Hematopoietic multipotent progenitor cell treated with erythropoietin and hydrocortisone succinate and interleukin-3 and kit ligand, for 15 days (in vitro differentiated cells): Measurements from ENCODE around the gene ERCC6L2.

Experiments used
- DNase-seq: peaks from one replicate; pipeline ENCODE4 v3.0.0-alpha.2; 2015; ENCODE audit warnings: low spot score

Gene ERCC6L2

DNA sequence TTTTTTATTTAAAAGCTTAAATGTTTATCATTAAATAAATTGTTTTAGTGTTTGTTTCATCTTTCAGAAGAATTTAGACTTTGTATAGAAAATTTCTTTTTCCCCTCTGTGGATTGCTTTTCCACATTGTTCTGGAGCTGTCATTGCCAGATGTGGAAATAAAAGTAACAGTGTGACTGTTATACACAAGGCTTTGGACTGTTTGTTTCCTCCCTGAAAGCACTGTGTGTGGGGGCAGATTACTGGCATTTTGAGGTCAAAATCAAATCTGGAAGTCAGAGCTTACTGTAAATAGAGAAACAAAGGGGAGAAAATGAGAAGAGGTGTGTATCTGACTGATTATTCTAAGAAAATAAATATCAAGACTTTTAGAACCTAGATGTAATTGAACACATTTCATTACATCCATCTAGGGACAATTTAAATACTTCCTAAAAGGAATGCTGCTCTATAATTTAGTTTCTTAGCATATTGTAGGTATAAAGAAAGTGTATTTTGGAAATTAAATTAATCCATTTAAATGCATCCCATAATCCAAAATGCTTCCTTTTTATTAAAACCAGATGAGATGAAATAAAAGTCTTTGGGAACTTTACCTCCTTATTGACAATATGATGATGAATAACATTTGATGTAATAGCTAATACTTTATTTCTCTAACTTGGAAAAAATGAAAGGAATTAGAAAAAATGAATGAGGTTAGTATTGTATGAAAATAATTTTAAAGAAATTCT is 51.9 kb downstream of the ERCC6L2 start:
- DNase-seq, result no peak

GRCh38 chr9:95930277-95930676 is 54.8 kb downstream of the ERCC6L2 start:
- no peak for DNase-seq

GRCh38 chr9:95935861-95936578 is 60.5 kb downstream of the ERCC6L2 start:
- DNase-seq, result no peak

GRCh38 chr9:95936579-95937075 is 61.1 kb downstream of the ERCC6L2 start:
- no peak for DNase-seq

- no peak for DNase-seq
These were observed 61.6 kb downstream of the ERCC6L2 start for GRCh38 chr9:95937131-95937530.

DNA sequence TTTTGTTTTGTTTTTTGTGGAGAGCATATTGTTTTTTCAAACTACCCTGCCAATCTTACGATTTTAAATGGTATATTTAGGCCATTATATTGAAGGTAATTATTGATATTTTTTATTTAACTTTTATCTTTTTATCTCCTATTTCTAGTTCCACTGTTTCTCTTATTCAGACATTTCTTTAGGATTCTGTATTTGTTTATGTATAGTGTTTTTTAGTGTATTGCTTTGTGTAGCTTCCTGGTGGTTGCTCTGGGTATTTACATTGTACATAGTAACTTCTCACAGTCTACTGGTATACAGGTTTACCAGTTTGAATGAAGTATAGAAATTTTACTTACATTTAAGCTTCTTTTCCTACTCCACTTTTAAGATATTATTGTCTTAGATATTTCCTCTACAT is 63.2 kb downstream of the ERCC6L2 start:
- no peak for DNase-seq

GRCh38 chr9:95939472-95939871 is 64.0 kb downstream of the ERCC6L2 start:
- DNase-seq, result no peak

DNA sequence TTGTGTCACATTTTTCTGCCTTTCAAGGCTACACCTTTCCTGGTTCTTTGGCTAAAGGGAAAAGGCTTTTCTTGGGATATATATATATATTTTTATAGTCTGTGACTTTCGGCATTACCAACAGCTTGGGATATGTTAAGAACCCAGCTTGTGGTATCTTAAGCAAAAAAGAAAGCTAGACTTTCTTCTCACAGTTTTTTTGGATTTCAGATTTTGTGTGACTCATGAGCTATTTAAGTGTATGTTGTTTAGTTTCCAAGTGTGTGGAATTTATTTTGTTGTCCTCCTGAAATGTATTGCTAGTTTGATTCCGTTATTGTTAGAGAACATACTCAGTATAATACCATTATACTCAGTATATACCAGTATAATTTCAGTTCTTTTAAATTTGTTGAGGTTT is 64.8 kb downstream of the ERCC6L2 start:
- DNase-seq, result no peak

DNA sequence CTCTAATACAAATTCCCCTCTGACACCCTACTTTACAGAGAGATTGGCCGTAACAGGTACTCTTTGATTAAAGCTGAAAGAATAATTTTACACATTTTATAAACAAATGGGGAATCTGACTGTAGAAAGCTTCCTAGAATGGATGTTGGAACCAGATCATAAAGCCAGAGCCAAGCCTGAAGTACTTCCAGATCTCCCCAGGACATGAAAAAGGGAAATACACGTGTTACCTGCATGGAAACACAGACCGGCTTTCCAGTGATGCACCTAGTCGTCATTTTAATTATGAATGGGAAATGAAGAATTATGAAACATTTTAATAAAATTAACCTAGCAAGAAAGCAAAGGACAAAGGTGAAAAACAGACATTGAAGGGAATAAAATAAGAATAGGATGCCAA is 66.5 kb downstream of the ERCC6L2 start:
- DNase-seq, result no peak

DNA sequence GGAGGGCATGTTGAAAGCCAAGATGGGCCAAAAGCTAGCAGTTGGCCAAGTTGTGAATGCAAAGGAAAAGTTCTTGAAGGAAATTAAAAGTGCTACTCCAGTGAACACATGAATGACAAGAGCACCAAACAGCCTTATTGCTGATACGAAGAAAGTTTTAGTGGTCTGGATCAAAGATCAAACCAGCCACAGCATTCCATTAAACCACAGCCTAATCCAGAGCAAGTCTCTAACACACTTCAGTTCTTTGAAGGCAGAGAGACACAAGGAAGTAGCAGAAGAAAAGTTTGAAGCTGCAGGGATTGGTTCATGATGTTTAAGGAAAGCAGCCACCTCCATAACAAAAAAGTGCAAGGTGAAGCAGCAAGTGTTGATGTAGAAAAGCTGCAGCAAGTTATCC is 71.6 kb downstream of the ERCC6L2 start:
- no peak for DNase-seq

DNA sequence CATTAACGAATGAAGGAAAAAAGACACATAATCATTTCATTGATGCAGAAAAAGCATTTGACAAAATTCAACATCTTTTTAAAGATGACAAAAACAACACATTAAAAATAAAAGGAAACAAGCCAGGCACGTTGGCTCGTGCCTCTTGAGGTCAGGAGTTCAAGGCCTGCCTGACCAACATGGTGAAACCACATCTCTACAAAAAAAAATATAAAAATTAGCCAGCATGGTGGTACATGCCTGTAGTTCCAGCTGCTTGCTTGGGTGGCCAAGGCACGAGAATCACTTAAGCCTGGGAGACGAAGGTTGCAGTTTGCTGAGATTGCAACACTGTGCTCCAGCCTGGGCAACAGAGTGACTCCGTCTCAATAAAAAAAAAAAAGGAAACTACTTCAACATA is 77.0 kb downstream of the ERCC6L2 start:
- no peak for DNase-seq

GRCh38 chr9:95953986-95954385 is 78.5 kb downstream of the ERCC6L2 start:
- DNase-seq, result no peak

DNA sequence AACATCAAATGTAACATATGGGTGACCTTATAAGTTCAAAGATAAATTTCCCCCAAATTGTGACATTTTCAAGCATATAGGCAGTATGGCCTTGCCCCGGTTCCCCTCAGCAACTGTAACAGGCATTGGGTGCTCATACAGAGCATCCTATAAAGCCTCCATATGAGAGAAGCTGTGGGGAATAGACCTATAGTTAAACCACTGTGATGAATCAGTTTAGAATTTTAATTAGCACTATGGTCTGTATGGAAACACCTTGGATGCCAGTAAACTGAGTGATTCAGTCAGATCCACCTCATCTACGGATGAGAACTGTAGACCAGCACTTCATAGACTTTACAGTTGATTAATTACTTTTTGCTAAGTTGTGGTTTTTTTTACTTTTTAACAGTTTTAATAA is 79.4 kb downstream of the ERCC6L2 start:
- no peak for DNase-seq

DNA sequence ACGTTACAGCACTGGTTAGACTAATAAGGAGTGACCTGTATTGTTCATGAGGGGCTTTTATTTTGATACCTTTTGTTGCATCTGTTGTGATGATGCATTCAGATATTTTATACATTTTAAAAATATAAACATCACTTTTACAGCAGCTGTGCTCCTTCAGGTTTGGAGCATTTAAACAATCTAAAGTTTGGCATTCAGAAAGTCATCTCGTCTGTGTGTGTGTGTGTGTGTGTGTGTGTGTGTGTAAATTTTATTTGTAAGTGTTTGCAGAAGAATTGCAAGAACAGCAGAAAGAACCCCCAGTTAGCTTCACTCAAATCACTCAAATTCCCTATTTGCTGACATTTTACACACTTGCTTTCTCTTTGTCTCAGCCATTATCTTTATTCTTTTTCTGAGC is 87.4 kb downstream of the ERCC6L2 start:
- no peak for DNase-seq

DNA sequence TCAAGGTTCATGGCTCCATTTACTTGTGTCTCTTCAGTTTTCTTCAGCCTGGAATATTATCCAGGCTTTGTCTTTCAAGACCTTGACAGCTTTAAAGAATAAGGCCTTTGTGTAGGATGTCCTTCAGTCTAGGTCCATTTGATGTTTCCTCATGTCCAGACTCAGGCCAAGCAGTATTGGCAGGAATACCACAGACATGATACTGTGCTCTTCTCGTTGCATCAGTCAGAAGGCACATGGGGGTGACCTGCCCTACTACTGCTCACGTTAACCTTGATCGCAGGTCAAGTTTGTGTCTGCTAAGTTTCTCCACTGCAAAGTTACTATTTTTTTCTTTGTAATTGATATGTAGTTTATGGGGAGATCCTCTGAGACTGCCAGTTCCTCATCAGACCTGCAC is 88.2 kb downstream of the ERCC6L2 start:
- no peak for DNase-seq

- DNase-seq, result no peak
These were observed 90.8 kb downstream of the ERCC6L2 start for GRCh38 chr9:95966306-95966705.

- no peak for DNase-seq
These were observed 94.8 kb downstream of the ERCC6L2 start for GRCh38 chr9:95970317-95970716.

- no peak for DNase-seq
These were observed 96.3 kb downstream of the ERCC6L2 start for GRCh38 chr9:95971815-95972214.

GRCh38 chr9:95974389-95974788 is 98.9 kb downstream of the ERCC6L2 start:
- DNase-seq, result no peak

- DNase-seq, result no peak
These were observed 101.9 kb downstream of the ERCC6L2 start for GRCh38 chr9:95977371-95977770.

- no peak for DNase-seq
These were observed 102.6 kb downstream of the ERCC6L2 start for GRCh38 chr9:95978106-95978505.

- no peak for DNase-seq
These were observed 104.0 kb downstream of the ERCC6L2 start for GRCh38 chr9:95979446-95979845.

DNA sequence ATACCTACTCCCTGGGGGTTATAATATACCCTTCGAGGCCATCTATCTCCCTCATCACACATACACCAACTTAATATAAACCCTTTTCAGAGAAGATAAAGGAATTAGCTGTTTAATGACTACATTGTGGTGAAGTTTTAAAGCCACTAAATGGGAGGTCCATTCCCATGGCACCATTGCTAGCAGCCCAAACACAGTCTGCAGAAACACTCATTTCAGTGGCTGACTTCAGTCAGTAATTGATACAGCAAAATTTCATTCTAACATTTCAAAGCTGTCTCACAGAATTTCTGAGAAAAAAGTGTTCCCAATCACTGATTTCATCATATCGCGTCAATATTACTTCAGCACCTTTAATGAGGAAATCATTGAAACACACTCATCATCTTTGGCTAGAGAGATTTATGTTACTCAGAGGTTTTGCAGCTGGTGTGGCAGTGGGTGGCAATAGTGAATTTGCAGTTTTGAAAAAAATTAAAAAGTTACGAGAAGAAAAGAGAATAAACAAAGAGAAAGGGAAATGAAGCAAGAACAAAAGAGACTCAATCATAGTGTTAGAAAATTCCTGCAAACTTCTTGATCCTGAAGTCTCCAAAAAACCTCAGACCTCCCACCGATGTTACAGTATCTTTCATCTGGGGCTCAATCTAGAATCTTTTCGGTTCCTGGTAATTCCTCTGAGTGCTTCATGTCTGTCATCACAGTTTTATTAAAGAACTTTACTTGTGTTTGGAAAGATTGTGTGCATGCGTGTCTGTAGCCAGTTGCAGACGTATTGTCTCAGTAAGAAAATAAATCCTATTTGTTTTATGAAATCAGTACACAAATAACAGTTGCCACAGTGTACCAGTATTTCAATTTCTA is 105.0 kb downstream of the ERCC6L2 start:
- DNase-seq, result no peak
